NK-92 (cell line): ENCODE measurements around the gene CRISPLD2.

Experiments
- DNase-seq: peaks from one replicate; lab custom pipeline; 2025; ENCODE audit not compliant: unreplicated experiment; lab: John Stamatoyannopoulos, UW

CRISPLD2 gene

DNA sequence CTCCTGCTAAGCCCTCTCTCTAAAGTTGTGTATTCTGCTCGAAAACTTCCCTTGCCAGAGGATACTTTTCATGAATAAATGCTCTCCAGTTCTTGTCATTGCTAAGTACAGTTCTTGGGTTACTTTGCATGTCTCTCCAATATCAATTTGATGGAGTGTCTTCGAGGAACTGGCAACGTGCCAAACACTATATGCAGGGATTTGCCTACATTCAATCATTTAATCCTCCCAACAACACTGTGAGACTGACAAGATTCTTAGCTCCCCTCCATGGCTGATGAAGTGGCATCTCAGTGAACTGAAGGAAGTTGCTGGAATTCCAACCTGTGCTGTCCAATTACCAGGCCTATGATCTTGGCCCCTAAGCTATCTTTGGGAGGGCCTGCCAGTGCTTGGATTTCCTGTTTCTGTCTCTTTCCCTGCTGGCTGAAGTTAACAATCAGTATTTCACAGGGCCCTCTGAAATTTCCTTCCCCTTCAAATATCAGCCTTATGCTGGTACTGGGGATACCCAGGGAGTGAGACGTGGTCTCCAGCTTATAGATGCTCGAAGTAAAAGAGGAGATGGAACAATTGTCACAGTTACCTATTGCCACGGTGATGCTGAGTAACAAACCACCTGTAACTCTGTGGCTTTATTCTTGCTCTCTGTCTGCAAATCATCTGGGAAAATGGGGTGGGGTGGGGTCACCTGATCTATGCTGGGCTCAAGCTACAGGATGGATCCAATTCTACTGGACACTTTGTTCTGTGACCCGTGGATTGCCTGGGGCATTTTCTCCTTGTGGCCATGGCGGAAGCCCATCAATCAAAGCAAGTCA is 19.4 kb upstream of the CRISPLD2 start:
- no peak for DNase-seq

DNA sequence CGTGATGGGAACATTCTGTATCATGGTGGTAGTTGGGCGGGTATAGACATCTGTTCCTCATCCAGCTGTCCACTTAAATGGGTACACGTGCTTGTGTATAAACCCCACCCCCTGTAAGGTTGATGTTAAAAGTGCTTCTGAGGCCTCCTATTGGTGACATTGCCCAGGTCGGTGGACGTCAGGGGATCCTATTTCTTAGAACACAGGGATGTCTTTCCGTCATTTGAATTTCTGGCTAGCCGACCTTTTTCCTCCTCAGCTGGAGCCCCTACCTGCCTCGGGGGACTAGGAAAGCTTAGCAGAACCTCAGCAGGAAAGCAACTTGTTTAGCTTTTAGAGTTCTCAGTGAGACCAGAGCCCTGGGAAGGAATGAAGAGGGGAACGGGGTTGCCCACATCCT is 16.6 kb upstream of the CRISPLD2 start:
- no peak for DNase-seq

DNA sequence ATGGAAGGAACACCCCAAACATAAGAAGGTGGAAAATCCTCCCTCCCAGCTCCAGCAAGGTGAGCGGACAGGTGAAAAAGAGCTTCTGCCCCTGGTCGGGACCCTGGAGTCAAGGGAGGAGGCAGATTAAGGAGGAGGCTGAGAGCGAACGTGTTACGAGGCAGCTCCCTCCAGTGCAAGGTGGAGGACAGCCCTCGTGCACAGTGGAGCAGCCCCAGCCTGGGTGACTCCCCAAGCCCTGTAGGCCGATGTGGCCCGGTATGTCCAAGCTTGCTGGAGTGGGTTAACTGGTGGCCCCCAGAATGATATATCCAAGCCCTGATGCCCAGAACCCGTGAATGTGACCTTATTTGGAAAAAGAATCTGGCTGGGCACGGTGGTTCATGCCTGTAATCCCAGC is 15.5 kb upstream of the CRISPLD2 start:
- DNase-seq: no peak

GRCh38 chr16:84806256-84806889 is 13.4 kb upstream of the CRISPLD2 start:
- no peak for DNase-seq

GRCh38 chr16:84806890-84807258 is 12.9 kb upstream of the CRISPLD2 start:
- no peak for DNase-seq

DNA sequence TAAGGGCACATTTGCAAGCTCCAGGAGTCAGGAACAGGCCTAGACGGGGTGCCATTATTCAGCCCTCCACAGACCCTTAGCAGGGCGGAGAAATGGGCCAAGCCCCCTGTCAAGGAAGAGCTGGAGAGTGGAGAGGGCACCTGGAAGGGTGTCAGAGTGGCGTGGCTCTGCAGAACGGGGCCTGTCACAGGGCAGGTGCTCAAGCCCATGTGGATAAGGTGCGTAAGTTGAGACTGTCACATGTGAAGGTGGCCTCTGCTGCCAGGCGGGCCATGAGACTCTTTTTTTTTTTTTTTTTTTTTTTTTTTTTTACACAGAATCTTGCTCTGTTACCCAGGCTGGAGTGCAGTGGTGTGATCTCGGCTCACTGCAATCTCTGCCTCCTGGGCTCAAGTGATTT is 12.0 kb upstream of the CRISPLD2 start:
- DNase-seq: no peak

- no peak for DNase-seq
Observed at GRCh38 chr16:84808826-84809225, 11.0 kb upstream of the CRISPLD2 start.

- DNase-seq: no peak
Observed at GRCh38 chr16:84810518-84811273, 9.1 kb upstream of the CRISPLD2 start.

DNA sequence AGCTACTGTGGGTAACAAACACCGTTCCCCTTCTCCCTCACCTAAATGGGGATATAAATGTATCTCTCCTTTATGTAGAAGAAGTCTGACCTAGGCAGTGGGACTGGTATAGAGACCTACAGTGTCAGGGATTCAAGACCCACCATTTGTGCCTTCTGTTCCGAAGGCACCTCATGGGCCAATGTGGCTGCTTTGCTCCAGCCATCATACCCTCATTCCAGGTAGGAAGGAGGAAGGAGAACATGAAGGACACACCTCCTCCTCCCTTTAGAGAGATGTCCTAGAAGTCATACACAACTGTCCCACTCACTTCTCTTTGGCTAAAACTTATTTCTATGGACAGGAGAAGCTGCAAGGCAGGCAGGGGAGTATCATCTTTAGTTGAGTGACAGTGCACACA is 8.3 kb upstream of the CRISPLD2 start:
- DNase-seq: no peak

GRCh38 chr16:84813141-84813934 is 6.4 kb upstream of the CRISPLD2 start:
- DNase-seq: no peak

DNA sequence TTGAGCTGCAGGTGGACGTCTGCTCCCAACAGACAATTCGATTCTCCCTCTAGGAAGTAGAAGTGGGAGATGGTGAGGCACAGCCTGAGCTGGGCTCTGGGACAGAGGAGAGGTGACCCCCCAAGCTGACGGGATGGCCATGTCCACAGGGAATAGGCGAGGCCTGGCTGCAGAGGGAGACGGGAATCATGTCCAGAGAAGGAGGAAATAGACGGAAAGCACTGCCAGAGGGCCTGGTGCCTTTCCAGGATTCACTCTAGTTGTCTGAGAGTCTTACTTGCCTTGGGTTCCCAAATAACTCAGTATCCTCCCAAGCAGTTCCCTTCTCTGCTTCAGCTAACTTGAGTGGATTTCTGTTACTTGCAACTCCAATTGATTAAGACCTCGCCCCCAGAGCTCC is 4.3 kb upstream of the CRISPLD2 start:
- DNase-seq: no peak

DNA sequence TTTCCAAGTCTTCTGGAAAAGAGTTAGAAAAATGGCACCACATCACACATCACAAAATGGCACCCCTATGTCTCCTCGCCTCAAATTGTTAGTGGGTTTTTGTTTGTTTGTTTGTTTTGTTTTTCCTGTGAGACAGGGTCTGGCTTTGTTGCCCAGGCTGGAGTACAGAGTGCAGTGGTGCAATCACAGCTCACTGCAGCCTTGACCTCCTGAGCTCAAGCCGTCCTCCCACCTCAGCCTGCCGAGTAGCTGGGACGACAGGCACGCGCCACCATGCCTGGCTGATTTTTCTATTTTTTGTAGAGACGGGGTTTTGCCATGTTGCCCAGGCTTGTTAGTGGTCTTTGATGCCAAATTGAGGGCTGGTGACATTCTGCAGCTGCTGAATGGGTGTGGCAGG is 3.8 kb upstream of the CRISPLD2 start:
- DNase-seq: no peak

- DNase-seq: no peak
Observed at GRCh38 chr16:84816485-84816884, 3.3 kb upstream of the CRISPLD2 start.

DNA sequence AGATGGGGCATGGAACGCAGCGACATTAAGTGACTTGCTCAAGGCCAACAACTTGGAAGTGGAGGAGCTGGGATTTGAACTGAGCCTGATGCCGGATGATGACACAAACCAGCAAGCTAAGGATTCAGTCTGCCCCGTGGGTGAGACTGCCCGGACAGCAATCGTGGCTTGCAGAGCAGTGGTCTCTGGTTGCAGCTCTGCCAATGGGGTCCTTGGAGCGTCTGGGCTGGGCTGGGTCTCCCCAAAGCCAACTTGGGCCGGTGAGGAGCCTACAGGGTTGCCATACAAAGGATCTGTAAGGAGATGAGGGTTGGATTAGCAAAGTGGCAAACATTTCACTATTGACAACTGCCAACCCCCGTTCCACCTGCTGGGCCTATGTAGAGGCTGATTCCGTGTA is 2.6 kb upstream of the CRISPLD2 start:
- DNase-seq: no peak

DNA sequence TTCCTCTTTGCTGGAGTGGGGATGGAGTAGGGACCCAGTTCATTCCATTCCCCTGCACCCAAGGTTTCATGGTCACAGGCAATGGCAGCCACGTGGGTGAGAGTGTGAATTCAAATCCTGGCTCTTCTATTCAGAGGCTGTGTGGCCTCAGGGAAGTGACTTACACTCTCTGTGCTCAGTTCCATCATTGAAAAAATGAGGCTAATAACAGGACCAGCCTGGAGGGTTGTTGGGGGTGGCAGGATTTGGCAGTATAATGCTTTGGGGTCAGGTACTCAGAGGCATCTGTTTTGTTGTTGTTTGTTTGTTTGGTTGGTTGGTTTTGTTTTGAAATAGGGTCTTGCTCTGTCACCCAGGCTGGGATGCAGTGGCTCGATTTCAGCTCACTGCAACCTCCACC is 2.2 kb upstream of the CRISPLD2 start:
- no peak for DNase-seq

GRCh38 chr16:84818133-84818532 is 1.7 kb upstream of the CRISPLD2 start:
- no peak for DNase-seq

GRCh38 chr16:84818989-84819643 is 669 bp upstream of the CRISPLD2 start:
- no peak for DNase-seq

GRCh38 chr16:84820305-84820684 is 510 bp downstream of the CRISPLD2 start:
- DNase-seq: no peak

GRCh38 chr16:84820771-84821170 is 986 bp downstream of the CRISPLD2 start:
- DNase-seq: no peak

DNA sequence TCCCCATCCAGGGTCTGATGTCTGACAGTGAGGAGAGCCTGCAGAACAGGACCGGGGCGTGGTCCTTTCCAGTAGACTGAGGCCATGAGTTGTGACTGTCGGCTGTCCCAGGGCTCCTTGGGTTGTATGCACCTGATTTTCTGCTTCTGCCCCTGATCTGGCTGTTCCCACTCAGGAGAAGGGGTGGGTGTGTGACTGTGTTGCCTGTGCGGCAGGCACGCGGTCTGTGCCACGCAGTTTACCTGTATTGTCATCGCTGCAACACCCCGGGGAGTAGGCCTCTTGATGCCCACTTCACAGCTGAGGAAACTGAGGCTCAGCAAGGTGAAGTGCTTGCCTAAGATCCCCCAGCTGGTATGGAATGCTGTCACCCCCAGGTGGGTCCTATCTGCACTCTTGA is 1.4 kb downstream of the CRISPLD2 start:
- no peak for DNase-seq
